Measurements from ENCODE around the gene RBBP8.

Gene RBBP8

DNA sequence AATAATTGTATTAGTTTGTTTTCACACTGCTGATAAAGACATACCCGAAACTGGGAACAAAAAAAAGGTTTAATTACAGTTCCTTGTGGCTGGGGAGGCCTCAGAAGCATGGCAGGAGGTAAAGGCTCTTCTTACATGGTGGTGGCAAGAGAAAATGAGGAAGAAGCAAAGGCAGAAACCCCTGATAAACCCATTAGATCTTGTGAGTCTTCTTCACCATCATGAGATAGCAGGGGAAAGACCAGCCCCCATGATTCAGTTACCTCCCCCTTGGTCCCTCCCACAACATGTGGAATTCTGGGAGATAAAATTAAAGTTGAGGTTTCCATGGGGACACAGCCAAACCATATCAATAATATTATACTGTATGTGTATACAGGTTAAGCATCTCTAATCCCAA is 128.9 kb downstream of the RBBP8 start:
- no peak for DNase-seq
- no peaks in the 10 kb centered on the region for H3K27me3 ChIP-seq (replicated peaks in 2 of 5; ENCODE audit: control insufficient read depth in 4 of 5, insufficient read depth in 5 of 5, low read length in 4 of 5)
- no peaks in the 10 kb centered on the region for H3K36me3 ChIP-seq (ENCODE audit: control insufficient read depth in 4 of 4, insufficient read depth in 4 of 4, low read length in 3 of 4)
- ChIA-PET CTCF (no interaction called here), POLR2A (no interaction called here)
- no CpG with 5 or more reads among the region's 1 CpG for WGBS (ENCODE audit: insufficient coverage)
- peaks cover 0 to 9% (median 3%) of the 10 kb centered on the region in 5 experiments for H3K9me3 ChIP-seq (ENCODE audit: control extremely low read depth in 1 of 5, control insufficient read depth in 4 of 5, insufficient read depth in 2 of 5, low read depth in 1 of 5, low read length in 4 of 5)
- H3K4me3 ChIP-seq (ENCODE audit: control insufficient read depth in 1 of 7, extremely low read depth in 1 of 7, insufficient read depth in 4 of 7, low read depth in 2 of 7, low read length in 6 of 7), result no peak overlapping the region
- H3K27ac ChIP-seq (ENCODE audit: insufficient read depth in 1 of 2, low read depth in 1 of 2, low read length in 2 of 2, poor library complexity in 1 of 2, severe bottlenecking in 2 of 2), result no peak overlapping the region
- H3K4me1 ChIP-seq (ENCODE audit: control extremely low read depth in 1 of 4, control insufficient read depth in 4 of 4, insufficient read depth in 4 of 4, low read length in 3 of 4), result peaks cover 0 to 4% (median 0%) of the 10 kb centered on the region in 4 experiments

GRCh38 chr18:23063502-23063901 is 130.4 kb downstream of the RBBP8 start:
- Histone ChIP-seq H3K27me3 (replicated peaks in 2 of 5; ENCODE audit: control insufficient read depth in 4 of 5, insufficient read depth in 5 of 5, low read length in 4 of 5) (no peaks in the 10 kb centered on the region), H3K4me1 (ENCODE audit: control extremely low read depth in 1 of 4, control insufficient read depth in 4 of 4, insufficient read depth in 4 of 4, low read length in 3 of 4) (peaks cover 0 to 18% (median 14%) of the 10 kb centered on the region in 4 experiments), H3K36me3 (ENCODE audit: control insufficient read depth in 4 of 4, insufficient read depth in 4 of 4, low read length in 3 of 4) (no peaks in the 10 kb centered on the region), H3K27ac (ENCODE audit: insufficient read depth in 1 of 2, low read depth in 1 of 2, low read length in 2 of 2, poor library complexity in 1 of 2, severe bottlenecking in 2 of 2) (no peak overlapping the region), H3K9me3 (ENCODE audit: control extremely low read depth in 1 of 5, control insufficient read depth in 4 of 5, insufficient read depth in 2 of 5, low read depth in 1 of 5, low read length in 4 of 5) (peaks cover 0 to 9% (median 3%) of the 10 kb centered on the region in 5 experiments), H3K4me3 (ENCODE audit: control insufficient read depth in 1 of 7, extremely low read depth in 1 of 7, insufficient read depth in 4 of 7, low read depth in 2 of 7, low read length in 6 of 7) (no peak overlapping the region)
- 93% methylated on average over 6 of the region's 6 CpGs for WGBS (ENCODE audit: insufficient coverage)
- DNase-seq, result no peak
- CTCF ChIA-PET, result no interaction called here
- POLR2A ChIA-PET, result no interaction called here

DNA sequence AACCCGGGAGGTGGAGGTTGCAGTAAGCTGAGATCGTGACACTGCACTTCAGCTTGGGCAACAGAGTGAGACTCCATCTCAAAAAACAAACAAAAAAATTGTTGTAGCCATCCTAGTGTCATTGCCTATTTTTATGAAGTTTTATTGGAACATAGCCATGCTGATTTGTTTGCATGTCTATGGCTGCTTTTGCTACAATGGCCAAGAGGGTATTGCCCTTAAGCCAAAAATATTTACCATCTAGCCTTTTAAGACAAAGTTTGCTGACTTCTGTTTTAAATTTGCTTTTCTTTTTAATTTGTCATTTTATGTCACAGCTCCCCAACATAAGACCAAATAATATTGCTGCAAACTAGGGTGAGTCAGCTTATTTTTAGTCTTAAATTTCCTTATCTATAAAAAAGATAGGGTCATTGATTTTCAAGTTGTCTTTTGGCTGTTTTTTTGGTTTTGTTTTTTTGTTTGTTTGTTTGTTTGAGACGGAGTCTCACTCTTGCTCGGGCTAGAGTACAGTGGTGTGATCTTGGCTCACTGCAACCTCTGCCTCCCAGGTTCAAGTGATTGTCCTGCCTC is 132.2 kb downstream of the RBBP8 start:
- Histone ChIP-seq H3K36me3 (ENCODE audit: control insufficient read depth in 4 of 4, insufficient read depth in 4 of 4, low read length in 3 of 4) (no peaks in the 10 kb centered on the region), H3K4me1 (ENCODE audit: control extremely low read depth in 1 of 4, control insufficient read depth in 4 of 4, insufficient read depth in 4 of 4, low read length in 3 of 4) (peaks cover 11 to 36% (median 31%) of the 10 kb centered on the region in 4 experiments), H3K27me3 (replicated peaks in 2 of 5; ENCODE audit: control insufficient read depth in 4 of 5, insufficient read depth in 5 of 5, low read length in 4 of 5) (no peaks in the 10 kb centered on the region), H3K27ac (ENCODE audit: insufficient read depth in 1 of 2, low read depth in 1 of 2, low read length in 2 of 2, poor library complexity in 1 of 2, severe bottlenecking in 2 of 2) (no peak overlapping the region), H3K4me3 (ENCODE audit: control insufficient read depth in 1 of 7, extremely low read depth in 1 of 7, insufficient read depth in 4 of 7, low read depth in 2 of 7, low read length in 6 of 7) (no peak overlapping the region), H3K9me3 (ENCODE audit: control extremely low read depth in 1 of 5, control insufficient read depth in 4 of 5, insufficient read depth in 2 of 5, low read depth in 1 of 5, low read length in 4 of 5) (peaks cover 0 to 9% (median 3%) of the 10 kb centered on the region in 5 experiments)
- DNase-seq, result no peak
- ChIA-PET POLR2A (no interaction called here), CTCF (interaction anchor here (1.2 to 1.6 kb wide), 3 partner anchors 8 to 314 kb away, joined by 3 to 6 read pairs (median 3); no protein-coding TSS in a partner anchor)
- 67% methylated on average over 1 of the region's 4 CpGs for WGBS (ENCODE audit: insufficient coverage)

DNA sequence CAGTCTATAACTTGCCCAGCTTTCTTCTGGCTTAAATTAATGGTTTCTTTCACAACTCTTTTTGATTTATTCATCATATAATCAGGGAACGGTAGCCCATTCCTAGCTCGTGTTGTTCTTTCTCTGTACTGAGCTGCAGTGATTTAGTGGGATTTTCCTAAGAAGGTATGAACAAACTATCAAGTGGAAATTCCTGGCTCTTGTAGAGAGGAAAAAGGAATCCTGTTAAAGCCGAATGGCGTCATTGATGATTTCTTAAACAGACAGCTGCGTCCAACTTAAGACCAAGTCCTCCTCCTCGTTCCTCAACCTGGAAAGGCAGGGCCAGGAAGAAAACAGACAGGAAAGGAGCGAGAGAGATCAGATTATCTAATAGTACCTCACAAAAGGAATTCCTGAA is 132.9 kb downstream of the RBBP8 start:
- ChIA-PET CTCF (interaction anchor here (0.6 to 1.6 kb wide), 4 partner anchors 9 to 314 kb away, joined by 3 to 6 read pairs (median 3); no protein-coding TSS in a partner anchor), POLR2A (no interaction called here)
- H3K27me3 ChIP-seq (replicated peaks in 2 of 5; ENCODE audit: control insufficient read depth in 4 of 5, insufficient read depth in 5 of 5, low read length in 4 of 5), result no peaks in the 10 kb centered on the region
- DNase-seq, result no peak
- no peaks in the 10 kb centered on the region for H3K36me3 ChIP-seq (ENCODE audit: control insufficient read depth in 4 of 4, insufficient read depth in 4 of 4, low read length in 3 of 4)
- 92% methylated on average over 2 of the region's 7 CpGs for WGBS (ENCODE audit: insufficient coverage)
- peaks cover 0 to 9% (median 3%) of the 10 kb centered on the region in 5 experiments for H3K9me3 ChIP-seq (ENCODE audit: control extremely low read depth in 1 of 5, control insufficient read depth in 4 of 5, insufficient read depth in 2 of 5, low read depth in 1 of 5, low read length in 4 of 5)
- no peak overlapping the region for H3K4me3 ChIP-seq (ENCODE audit: control insufficient read depth in 1 of 7, extremely low read depth in 1 of 7, insufficient read depth in 4 of 7, low read depth in 2 of 7, low read length in 6 of 7)
- H3K4me1 ChIP-seq (ENCODE audit: control extremely low read depth in 1 of 4, control insufficient read depth in 4 of 4, insufficient read depth in 4 of 4, low read length in 3 of 4), result peaks cover 16 to 43% (median 38%) of the 10 kb centered on the region in 4 experiments
- H3K27ac ChIP-seq (ENCODE audit: insufficient read depth in 1 of 2, low read depth in 1 of 2, low read length in 2 of 2, poor library complexity in 1 of 2, severe bottlenecking in 2 of 2), result no peak overlapping the region

GRCh38 chr18:23066504-23067039 is 133.4 kb downstream of the RBBP8 start:
- POLR2A ChIA-PET, result no interaction called here
- no peak overlapping the region for H3K27ac ChIP-seq (ENCODE audit: insufficient read depth in 1 of 2, low read depth in 1 of 2, low read length in 2 of 2, poor library complexity in 1 of 2, severe bottlenecking in 2 of 2)
- DNase-seq, result no peak
- H3K4me1 ChIP-seq (ENCODE audit: control extremely low read depth in 1 of 4, control insufficient read depth in 4 of 4, insufficient read depth in 4 of 4, low read length in 3 of 4), result peaks cover 17 to 48% (median 43%) of the 10 kb centered on the region in 4 experiments
- H3K9me3 ChIP-seq (ENCODE audit: control extremely low read depth in 1 of 5, control insufficient read depth in 4 of 5, insufficient read depth in 2 of 5, low read depth in 1 of 5, low read length in 4 of 5), result peaks cover 0 to 9% (median 3%) of the 10 kb centered on the region in 5 experiments
- no peaks in the 10 kb centered on the region for H3K36me3 ChIP-seq (ENCODE audit: control insufficient read depth in 4 of 4, insufficient read depth in 4 of 4, low read length in 3 of 4)
- CTCF ChIA-PET, result interaction anchor here (0.6 to 1.6 kb wide), 4 partner anchors 9 to 313 kb away, joined by 3 to 5 read pairs (median 3); no protein-coding TSS in a partner anchor
- no peaks in the 10 kb centered on the region for H3K27me3 ChIP-seq (replicated peaks in 2 of 5; ENCODE audit: control insufficient read depth in 4 of 5, insufficient read depth in 5 of 5, low read length in 4 of 5)
- 98% methylated on average over 5 of the region's 5 CpGs for WGBS (ENCODE audit: insufficient coverage)
- H3K4me3 ChIP-seq (ENCODE audit: control insufficient read depth in 1 of 7, extremely low read depth in 1 of 7, insufficient read depth in 4 of 7, low read depth in 2 of 7, low read length in 6 of 7), result no peak overlapping the region

- Histone ChIP-seq H3K27me3 (replicated peaks in 2 of 5; ENCODE audit: control insufficient read depth in 4 of 5, insufficient read depth in 5 of 5, low read length in 4 of 5) (no peaks in the 10 kb centered on the region), H3K4me1 (ENCODE audit: control extremely low read depth in 1 of 4, control insufficient read depth in 4 of 4, insufficient read depth in 4 of 4, low read length in 3 of 4) (peaks cover 24 to 55% (median 50%) of the 10 kb centered on the region in 4 experiments), H3K36me3 (ENCODE audit: control insufficient read depth in 4 of 4, insufficient read depth in 4 of 4, low read length in 3 of 4) (no peaks in the 10 kb centered on the region), H3K9me3 (ENCODE audit: control extremely low read depth in 1 of 5, control insufficient read depth in 4 of 5, insufficient read depth in 2 of 5, low read depth in 1 of 5, low read length in 4 of 5) (peaks cover 0 to 9% (median 3%) of the 10 kb centered on the region in 5 experiments), H3K27ac (ENCODE audit: insufficient read depth in 1 of 2, low read depth in 1 of 2, low read length in 2 of 2, poor library complexity in 1 of 2, severe bottlenecking in 2 of 2) (no peak overlapping the region), H3K4me3 (ENCODE audit: control insufficient read depth in 1 of 7, extremely low read depth in 1 of 7, insufficient read depth in 4 of 7, low read depth in 2 of 7, low read length in 6 of 7) (no peak overlapping the region)
- no peak for DNase-seq
- 61% methylated on average over 4 of the region's 4 CpGs for WGBS (ENCODE audit: insufficient coverage)
- CTCF ChIA-PET, result interaction anchor here (1.0 kb wide), 1 partner anchor 10 kb away, joined by 5 read pairs; no protein-coding TSS in a partner anchor
- POLR2A ChIA-PET, result no interaction called here
Measured at GRCh38 chr18:23067236-23067635, 134.1 kb downstream of the RBBP8 start.

DNA sequence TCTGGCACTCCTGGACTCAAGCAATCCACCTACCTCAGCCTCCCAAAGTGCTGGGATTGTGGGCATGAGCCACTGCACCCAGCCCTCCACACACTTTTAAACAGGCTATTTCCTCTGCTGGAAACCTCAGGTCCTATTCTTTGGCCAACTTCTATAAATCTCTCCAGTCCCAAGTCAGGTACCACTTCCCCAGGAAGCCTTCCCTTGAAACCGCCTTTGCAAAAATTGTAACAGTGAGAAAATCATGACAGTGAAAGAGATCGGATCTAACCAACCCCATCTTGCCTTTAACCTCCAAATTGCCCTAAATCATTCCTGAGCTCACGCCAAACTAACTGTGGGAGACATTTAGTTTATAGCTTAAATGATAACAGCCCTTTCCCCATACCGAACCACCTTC is 134.9 kb downstream of the RBBP8 start:
- ChIA-PET POLR2A (no interaction called here), CTCF (no interaction called here)
- WGBS (ENCODE audit: insufficient coverage), result no CpG with 5 or more reads among the region's 4 CpGs
- Histone ChIP-seq H3K4me1 (ENCODE audit: control extremely low read depth in 1 of 4, control insufficient read depth in 4 of 4, insufficient read depth in 4 of 4, low read length in 3 of 4) (peaks cover 26 to 63% (median 51%) of the 10 kb centered on the region in 4 experiments), H3K27me3 (replicated peaks in 2 of 5; ENCODE audit: control insufficient read depth in 4 of 5, insufficient read depth in 5 of 5, low read length in 4 of 5) (no peaks in the 10 kb centered on the region), H3K4me3 (ENCODE audit: control insufficient read depth in 1 of 7, extremely low read depth in 1 of 7, insufficient read depth in 4 of 7, low read depth in 2 of 7, low read length in 6 of 7) (peak overlapping the region in 2 of 7 experiments; percentile 20 to 35), H3K27ac (ENCODE audit: insufficient read depth in 1 of 2, low read depth in 1 of 2, low read length in 2 of 2, poor library complexity in 1 of 2, severe bottlenecking in 2 of 2) (no peak overlapping the region), H3K9me3 (ENCODE audit: control extremely low read depth in 1 of 5, control insufficient read depth in 4 of 5, insufficient read depth in 2 of 5, low read depth in 1 of 5, low read length in 4 of 5) (peaks cover 0 to 8% (median 3%) of the 10 kb centered on the region in 5 experiments), H3K36me3 (ENCODE audit: control insufficient read depth in 4 of 4, insufficient read depth in 4 of 4, low read length in 3 of 4) (no peaks in the 10 kb centered on the region)
- peak; percentile 31 to 68 (median 46) for DNase-seq
